Mucosa of rectum (tissue), 2 donors: ENCODE data around the gene APOL3.
"Not testable (repeated sequence)": the region's sequence is repeated elsewhere in the genome, so short reads cannot be mapped to it uniquely, and the experiment has no call there.

Experiments used
- H3K27ac ChIP-seq, 2 donors: one replicate each; pipeline ENCODE4 v1.7.0; 2013; ENCODE audit warnings: inconsistent platforms in 2 of 2, low read depth in 2 of 2, low read length in 2 of 2
- H3K27me3 ChIP-seq, 2 donors: one replicate each; pipeline ENCODE4 v1.7.0; 2013; ENCODE audit warnings: low read length in 2 of 2; ENCODE audit not compliant: control insufficient read depth in 2 of 2, insufficient read depth in 2 of 2
- H3K36me3 ChIP-seq, 2 donors: one replicate each; pipeline ENCODE4 v1.7.0; 2013; ENCODE audit warnings: low read length in 2 of 2; ENCODE audit not compliant: control insufficient read depth in 2 of 2, insufficient read depth in 2 of 2
- H3K4me1 ChIP-seq, 2 donors: one replicate each; pipeline ENCODE4 v1.7.0; 2013; ENCODE audit warnings: low read length in 2 of 2, mild to moderate bottlenecking in 1 of 2; ENCODE audit not compliant: control insufficient read depth in 2 of 2, insufficient read depth in 2 of 2
- H3K4me3 ChIP-seq, 2 donors: one replicate each; pipeline ENCODE4 v1.7.0; 2013; ENCODE audit warnings: low read length in 2 of 2
- H3K9ac ChIP-seq, 2 donors: one replicate each; pipeline ENCODE4 v1.7.0; 2013; ENCODE audit warnings: low read length in 2 of 2, low read depth in 1 of 2, mild to moderate bottlenecking in 1 of 2
- H3K9me3 ChIP-seq, 2 donors: one replicate each; pipeline ENCODE4 v1.7.0; 2013; ENCODE audit warnings: low read length in 2 of 2; ENCODE audit not compliant: control insufficient read depth in 2 of 2
- donor health status: healthy.
- donor health status: Normal muscosa, but diverticular disease.

Gene APOL3

GRCh38 chr22:36202906-36203305 lies 42.4 kb upstream of the APOL3 start:
- H3K4me3 ChIP-seq, H3K9me3 ChIP-seq, H3K4me1 ChIP-seq, H3K27ac ChIP-seq, H3K9ac ChIP-seq, H3K36me3 ChIP-seq, H3K27me3 ChIP-seq: not testable (repeated sequence)

DNA sequence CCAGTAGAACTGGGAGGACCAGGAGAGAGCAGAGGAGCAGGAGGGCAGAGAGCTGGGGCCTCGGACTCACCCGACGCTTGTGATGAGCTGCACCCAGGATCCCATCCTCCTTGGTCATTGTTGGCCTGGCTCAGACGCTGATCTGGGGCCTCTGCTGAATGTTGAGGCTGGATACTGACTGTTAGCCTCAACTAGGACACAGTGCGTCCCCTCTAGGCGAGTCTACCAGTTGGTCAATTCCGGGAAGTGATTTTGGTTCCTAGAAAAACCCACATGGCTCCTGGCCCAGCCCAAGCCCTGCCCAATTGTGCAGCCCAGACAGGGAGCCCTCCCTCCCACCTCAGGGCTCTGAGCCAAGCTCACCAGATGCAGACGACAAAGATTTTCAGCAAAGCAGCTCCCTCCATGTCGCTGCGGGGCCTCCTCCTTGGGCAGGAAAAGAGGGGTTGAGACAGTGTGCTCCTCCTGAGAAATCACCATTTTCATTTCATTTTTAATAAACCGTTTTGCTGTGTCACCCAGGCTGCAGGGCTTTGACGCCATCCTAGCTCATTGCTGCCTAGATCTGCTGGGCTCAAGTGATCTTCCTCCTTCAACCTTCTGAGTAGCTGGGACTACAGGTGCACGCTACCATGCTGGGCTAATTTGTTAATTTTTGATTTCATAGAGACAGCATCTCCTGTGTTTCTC lies 41.2 kb upstream of the APOL3 start, which contains the start of gene APOL4:
TSS of gene APOL4 (minus strand) at position 180 of the 690 bp plus-strand sequence. CDS start at position 105, 75 bp downstream.
- Histone ChIP-seq H3K4me3 (peak within 1 kb of the TSS; percentile 56 to 60), H3K9ac (peak within 1 kb of the TSS; percentile 32 to 37)

GRCh38 chr22:36201025-36201424 lies 40.5 kb upstream of the APOL3 start:
- H3K9me3 ChIP-seq, H3K27me3 ChIP-seq, H3K36me3 ChIP-seq, H3K4me1 ChIP-seq: not testable (repeated sequence)
- Histone ChIP-seq H3K27ac (peak overlapping the region in 1 of 2 donors; percentile 63), H3K9ac (peak overlapping the region in 1 of 2 donors; percentile 37), H3K4me3 (peak overlapping the region in 1 of 2 donors; percentile 60)

More for the DNA sequence above, 41.2 kb upstream of the APOL3 start, which contains the start of gene APOL4:
- peak within 1 kb of the TSS; percentile 23 to 63 for H3K27ac ChIP-seq
- no peaks in the 10 kb centered on the region for H3K36me3 ChIP-seq
- H3K9me3 ChIP-seq, result no peaks in the 10 kb centered on the region
- peaks cover 3 to 8% of the 10 kb centered on the region in 2 donors for H3K4me1 ChIP-seq
- H3K27me3 ChIP-seq, result no peaks in the 10 kb centered on the region

GRCh38 chr22:36199001-36199551 lies 38.5 kb upstream of the APOL3 start:
- no peak overlapping the region for H3K27ac ChIP-seq
- no peaks in the 10 kb centered on the region for H3K27me3 ChIP-seq
- H3K36me3 ChIP-seq, result no peaks in the 10 kb centered on the region

GRCh38 chr22:36198536-36198935 lies 38.0 kb upstream of the APOL3 start:
- H3K36me3 ChIP-seq, result no peaks in the 10 kb centered on the region
- no peaks in the 10 kb centered on the region for H3K9me3 ChIP-seq
- H3K4me1 ChIP-seq, result peaks cover 3 to 8% of the 10 kb centered on the region in 2 donors
- no peak overlapping the region for H3K4me3 ChIP-seq
- no peak overlapping the region for H3K27ac ChIP-seq
- H3K9ac ChIP-seq, result no peak overlapping the region
- H3K27me3 ChIP-seq, result no peaks in the 10 kb centered on the region

More at GRCh38 chr22:36199001-36199551, 38.5 kb upstream of the APOL3 start:
- Histone ChIP-seq H3K9ac (no peak overlapping the region), H3K4me1 (peaks cover 3 to 8% of the 10 kb centered on the region in 2 donors), H3K9me3 (no peaks in the 10 kb centered on the region), H3K4me3 (no peak overlapping the region)

DNA sequence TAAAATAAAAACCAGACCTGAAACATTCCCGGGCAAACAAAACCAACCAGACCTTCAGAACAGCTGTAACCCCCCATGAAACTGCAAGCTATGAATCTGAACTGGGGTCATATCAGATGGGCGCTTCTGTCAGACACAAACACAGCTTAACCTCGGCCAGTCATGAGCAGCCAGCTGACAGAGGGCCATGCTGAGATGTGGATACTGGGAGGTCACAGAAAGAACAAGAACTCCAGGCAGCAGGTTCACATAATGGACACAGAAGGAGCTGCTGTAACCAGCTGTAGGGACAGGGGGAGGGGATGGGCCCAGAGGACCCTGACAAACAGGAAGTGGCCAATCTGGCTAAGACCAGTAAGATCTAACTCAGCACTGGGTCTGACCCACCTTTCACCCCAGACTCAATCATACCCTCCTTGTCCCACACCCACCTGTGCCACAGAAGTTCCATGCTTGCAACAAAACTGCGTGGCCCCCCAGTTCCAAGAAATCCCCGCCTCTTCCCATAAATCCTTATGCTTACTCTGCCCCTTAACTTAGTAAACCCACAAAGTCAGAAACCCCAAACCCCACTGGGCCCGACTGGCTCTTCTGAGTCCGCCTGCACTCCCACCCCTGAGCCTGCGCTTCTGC lies 37.1 kb upstream of the APOL3 start:
- Histone ChIP-seq H3K27me3 (no peaks in the 10 kb centered on the region), H3K27ac (peak overlapping the region in 1 of 2 donors; percentile 10)

GRCh38 chr22:36197065-36197440 lies 36.5 kb upstream of the APOL3 start:
- no peaks in the 10 kb centered on the region for H3K9me3 ChIP-seq
- H3K27me3 ChIP-seq, result no peaks in the 10 kb centered on the region
- H3K9ac ChIP-seq, result no peak overlapping the region
- peak overlapping the region in 1 of 2 donors; percentile 48 for H3K27ac ChIP-seq
- peaks cover 3 to 8% of the 10 kb centered on the region in 2 donors for H3K4me1 ChIP-seq
- H3K4me3 ChIP-seq, result no peak overlapping the region
- H3K36me3 ChIP-seq, result no peaks in the 10 kb centered on the region

More for the DNA sequence above, 37.1 kb upstream of the APOL3 start:
- Histone ChIP-seq H3K9ac (no peak overlapping the region), H3K4me1 (peaks cover 3 to 8% of the 10 kb centered on the region in 2 donors), H3K36me3 (no peaks in the 10 kb centered on the region), H3K9me3 (no peaks in the 10 kb centered on the region), H3K4me3 (no peak overlapping the region)

DNA sequence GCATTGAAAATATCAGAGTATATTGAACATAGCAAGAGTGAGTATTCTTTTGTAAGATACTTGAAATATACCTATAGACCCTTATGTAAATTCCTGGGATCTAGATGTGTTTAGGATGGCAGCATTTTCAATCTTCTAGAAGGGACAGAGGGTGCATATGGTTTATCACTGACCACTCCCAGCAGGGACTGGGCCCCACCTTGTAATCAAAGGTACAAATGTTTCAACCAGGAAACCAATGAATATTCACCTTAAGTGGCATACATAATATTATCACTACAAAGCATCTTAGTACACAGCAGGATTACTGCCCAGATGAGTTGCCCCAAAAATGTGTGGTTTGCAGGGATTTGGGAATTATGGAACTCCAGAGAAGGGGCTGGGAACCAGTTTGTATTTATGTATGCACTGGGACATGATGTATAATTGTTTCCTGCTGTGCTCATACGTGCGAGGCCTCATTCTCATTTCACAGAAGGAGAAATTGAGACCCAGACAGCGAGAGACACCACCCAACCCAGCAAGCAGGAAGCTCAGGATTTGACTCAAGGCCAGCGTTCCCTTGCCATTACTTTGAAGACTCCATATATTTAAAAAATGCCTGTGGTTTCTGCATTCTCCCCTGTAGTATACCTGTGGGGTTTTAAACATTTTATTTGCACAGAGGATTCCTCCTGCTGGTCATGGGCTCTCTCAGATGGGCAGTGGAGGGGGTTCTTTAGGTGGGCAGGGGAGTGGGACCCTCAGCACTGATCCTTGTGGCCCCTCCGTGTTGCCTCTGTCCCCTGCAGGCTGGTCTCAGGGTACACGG lies 35.9 kb upstream of the APOL3 start:
- no peaks in the 10 kb centered on the region for H3K27me3 ChIP-seq
- H3K27ac ChIP-seq, result peak overlapping the region in 1 of 2 donors; percentile 48
- peaks cover under 1 to 4% of the 10 kb centered on the region in 2 donors for H3K4me1 ChIP-seq
- H3K9ac ChIP-seq, result no peak overlapping the region
- no peak overlapping the region for H3K4me3 ChIP-seq
- no peaks in the 10 kb centered on the region for H3K36me3 ChIP-seq
- H3K9me3 ChIP-seq, result no peaks in the 10 kb centered on the region

DNA sequence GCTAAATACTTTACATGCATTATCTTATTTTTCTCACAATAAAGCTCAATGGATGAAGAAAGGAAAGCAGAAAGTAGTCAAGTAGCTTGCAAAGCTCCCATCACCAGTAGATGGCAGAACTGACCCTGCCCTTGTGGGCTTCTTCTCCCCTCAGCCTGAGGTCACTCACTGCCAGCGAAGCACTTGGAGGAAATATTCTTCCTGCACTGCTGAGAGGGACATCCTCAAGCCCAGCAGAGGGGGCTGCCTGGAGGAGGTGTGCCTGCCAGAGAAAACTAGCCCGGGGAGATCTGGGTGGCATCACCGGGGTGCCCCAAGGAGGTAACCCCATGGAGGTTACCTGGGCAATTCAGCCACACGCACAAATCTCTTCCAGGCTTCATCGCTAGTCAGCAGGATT lies 34.4 kb upstream of the APOL3 start:
- H3K4me3 ChIP-seq, result no peak overlapping the region

More for the DNA sequence above, 34.4 kb upstream of the APOL3 start:
- Histone ChIP-seq H3K36me3 (no peaks in the 10 kb centered on the region), H3K9ac (no peak overlapping the region), H3K9me3 (no peaks in the 10 kb centered on the region), H3K27me3 (no peaks in the 10 kb centered on the region), H3K27ac (no peak overlapping the region), H3K4me1 (peaks cover 4% of the 10 kb centered on the region in 2 donors)
